EL (cell line): Measurements from ENCODE around the gene NTMT1.
A peak's percentile ranks its signal among the peaks of the same experiment; 100 is the strongest.
"Not testable (repeated sequence)": the region's sequence is repeated elsewhere in the genome, so short reads cannot be mapped to it uniquely, and the experiment has no call there.

Experiments
- DNase-seq: peaks from one replicate; pipeline ENCODE4 v3.0.0-alpha.2; 2016

The NTMT1 gene

DNA sequence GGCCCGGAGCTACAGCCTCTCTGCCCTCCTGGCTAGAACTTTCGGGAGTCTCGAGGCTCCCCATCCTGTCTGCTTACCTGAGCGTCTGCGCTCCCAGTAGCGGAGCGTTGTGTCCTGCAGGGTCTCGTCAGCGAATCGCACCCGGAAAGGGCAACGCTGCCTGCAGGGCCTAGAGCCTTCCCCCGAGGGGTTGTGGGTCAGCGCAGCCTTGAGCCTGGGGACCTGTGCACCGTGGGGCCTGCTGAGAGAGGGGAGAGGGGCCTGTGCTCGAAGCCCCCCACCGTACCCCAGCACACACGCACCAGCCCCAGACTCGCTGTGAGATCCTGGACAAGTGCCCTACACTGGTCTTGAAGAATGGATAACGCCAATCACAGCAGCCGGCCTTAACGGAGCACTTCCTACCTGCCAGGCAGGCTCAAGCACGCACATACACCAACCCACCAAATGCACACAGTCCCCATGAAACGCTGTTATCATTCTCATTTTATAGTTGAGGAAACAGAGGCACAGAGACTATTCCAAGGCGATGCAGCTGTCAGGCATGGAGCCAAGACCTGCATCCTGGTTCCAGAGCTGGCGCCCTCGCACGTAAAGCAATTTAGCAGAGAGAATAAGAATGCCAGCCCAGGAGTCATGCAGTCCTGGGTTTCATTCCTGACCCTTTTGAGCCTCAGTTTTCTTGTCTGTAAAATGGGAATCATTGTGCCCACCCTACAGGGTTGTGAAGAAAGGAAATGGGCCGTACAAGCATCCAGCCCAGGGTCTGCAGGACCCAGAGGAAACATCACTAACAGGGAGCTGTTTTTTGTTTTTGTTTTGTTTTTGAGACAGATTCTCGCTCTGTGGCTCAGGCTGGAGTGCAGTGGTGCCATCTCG lies 10.3 kb upstream of the NTMT1 start:
- DNase-seq: no peak

DNA sequence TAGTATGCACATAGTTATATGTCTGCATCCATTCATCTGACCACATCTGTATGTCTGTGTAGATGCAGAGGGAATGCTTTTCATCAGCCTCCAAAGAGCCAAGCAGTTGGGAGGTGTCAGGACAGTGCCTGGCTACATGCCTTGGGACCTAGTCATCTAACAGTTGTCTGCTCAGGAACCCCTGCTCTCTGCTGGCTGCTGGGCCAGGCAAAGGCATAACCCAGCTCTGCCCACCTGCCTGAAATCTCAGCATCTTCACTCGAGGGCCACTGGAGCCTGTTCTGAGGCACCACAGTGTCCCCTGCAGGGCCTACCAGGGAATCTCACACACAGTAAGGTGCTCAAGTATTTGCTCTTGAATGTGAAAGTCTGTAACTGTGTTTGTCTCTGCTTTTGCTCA lies 8.8 kb upstream of the NTMT1 start:
- peak; percentile 86 for DNase-seq

DNA sequence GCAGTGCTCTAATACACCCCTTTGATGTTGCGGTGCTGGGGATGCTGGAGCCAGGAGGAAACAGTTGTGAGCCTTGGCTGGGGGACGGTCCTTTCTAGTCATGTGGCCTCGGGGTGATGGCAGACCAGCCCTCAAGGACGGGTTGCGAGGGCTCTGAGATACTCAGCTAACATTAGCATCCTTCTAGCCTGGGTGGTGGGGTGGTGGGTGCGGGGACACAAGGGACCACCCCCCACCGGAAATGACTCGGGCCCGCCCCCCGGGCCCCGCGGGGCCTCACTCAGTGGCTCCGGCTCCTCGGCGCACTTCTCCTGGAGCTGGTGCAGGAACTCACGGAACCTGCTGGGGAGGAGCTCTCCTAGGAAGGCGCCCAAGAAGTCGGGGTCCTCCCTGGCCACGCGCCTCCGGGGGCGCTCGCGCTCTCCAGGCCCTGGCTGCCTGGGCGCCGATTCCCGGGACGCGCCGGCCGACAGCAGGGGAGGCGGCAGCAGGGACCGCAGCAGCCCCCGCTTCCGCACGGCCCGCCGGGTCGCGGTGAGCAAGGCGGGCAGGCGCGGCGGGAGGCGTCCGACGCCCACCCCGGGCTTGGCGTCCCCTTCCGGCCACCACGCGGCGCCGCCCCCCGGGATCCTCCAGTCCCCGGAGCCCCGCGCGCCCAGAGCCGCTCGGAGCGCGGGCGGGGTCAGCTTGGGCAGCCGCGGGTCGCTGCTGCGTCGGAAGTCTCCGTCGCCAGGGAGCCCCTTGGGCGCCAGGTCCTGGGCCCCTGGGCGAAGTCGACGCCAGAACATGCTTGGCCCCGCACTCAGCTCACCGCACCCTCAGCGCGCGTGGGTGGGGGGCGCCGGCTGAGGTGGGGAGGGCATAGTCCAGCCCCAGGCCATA lies 5.9 kb upstream of the NTMT1 start:
- DNase-seq: peak; percentile 63

DNA sequence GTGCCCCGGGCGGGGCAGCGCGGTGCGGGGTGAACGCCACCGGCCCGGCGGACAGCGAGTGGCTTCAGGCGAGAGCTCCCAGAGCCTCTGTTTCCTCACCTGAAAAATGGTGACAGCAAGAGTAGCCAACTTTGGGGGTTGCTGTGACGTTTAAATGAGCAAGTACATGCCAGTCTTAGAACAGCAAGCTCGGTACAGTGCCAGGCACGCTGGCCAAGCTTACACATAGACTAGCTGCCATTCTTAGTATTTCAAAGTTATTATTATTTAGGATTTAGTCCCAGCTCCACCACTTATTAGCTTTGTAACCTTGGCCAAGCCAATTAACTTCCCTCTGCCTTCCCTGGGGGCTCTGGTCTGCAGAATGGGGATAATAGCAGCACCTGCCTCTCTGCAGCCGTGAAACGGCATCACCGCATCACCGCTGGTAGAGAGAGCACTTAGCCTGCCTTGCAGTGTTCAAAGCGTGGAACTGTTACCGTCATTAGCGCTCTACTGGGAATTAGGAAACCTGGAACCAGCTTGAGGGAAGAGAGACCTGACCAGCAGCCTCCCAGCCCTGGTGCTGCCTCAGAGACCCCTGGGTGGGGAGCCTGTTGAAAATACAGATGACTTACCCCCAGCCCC lies 5.2 kb upstream of the NTMT1 start, which contains the start of gene C9orf50:
Gene C9orf50 (minus strand): TSS at position 433 of the 627 bp plus-strand sequence. CDS start 527 bp downstream, outside the sequence.
- no peak for DNase-seq

DNA sequence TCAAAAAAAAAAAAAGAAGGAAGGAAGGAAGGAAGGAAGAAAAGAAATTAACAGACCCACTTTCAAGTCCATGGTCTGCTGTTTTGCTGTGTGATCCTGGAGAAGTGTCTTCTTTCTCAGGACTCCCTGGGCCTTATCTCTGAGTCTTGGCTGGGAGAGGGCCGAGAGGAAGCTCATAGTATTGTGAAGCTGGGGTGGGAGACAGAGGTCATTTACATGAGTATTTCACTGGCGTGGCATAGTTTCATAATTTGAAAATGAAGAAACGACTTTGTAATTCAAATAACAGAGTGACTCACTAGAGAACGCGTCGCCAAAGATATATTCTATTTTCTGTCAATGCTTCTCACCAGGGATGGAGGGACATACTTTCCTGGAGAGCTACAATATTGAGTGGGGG lies 2.6 kb upstream of the NTMT1 start:
- peak; percentile 54 for DNase-seq

DNA sequence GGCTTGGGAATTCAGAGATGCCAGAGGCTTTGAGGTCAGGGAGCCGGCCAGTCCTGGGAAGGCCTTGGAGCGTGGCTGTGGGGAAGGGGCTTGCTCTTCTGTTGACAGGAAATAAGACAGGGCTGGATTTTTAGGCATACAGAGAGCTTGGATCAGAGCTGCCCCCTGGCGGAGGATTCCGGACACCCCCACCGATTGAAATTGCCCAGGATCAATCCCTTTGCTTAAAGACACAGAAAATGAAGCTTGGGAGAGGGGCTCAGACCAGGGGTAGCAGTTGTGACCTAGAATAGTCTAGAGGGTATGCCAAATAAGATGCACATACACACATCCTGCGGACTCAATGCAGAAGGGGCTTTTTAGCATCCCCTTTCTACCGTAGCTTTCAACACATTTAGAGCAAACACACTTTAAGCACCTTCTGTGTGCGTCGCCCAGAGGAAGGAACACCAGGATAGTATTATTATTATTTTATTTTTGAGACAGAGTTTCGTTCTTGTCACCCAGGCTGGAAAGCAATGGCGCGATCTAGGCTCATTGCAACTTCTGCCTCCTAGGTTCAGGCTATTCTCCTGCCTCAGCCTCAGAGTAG lies 1.7 kb upstream of the NTMT1 start:
- peak; percentile 64 for DNase-seq

DNA sequence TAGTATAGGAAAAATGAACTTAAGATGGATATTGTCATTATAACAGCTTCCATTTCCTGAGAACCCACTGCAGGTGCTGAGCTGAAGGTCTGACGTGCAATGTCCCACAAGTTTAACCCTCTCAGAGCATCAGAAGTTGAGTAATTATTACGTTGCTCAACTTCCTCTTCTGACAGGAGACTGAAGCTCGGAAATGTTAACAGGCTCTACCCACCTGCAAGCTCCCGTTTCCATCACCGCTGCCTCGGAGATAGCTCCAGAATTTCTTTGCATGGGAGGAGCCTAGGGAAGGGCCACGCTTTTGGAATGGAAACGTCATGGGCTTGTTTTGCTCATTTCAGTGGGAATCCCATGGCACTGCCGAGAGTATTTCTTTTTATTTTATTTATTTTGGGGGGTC lies 1.0 kb upstream of the NTMT1 start:
- no peak for DNase-seq

DNA sequence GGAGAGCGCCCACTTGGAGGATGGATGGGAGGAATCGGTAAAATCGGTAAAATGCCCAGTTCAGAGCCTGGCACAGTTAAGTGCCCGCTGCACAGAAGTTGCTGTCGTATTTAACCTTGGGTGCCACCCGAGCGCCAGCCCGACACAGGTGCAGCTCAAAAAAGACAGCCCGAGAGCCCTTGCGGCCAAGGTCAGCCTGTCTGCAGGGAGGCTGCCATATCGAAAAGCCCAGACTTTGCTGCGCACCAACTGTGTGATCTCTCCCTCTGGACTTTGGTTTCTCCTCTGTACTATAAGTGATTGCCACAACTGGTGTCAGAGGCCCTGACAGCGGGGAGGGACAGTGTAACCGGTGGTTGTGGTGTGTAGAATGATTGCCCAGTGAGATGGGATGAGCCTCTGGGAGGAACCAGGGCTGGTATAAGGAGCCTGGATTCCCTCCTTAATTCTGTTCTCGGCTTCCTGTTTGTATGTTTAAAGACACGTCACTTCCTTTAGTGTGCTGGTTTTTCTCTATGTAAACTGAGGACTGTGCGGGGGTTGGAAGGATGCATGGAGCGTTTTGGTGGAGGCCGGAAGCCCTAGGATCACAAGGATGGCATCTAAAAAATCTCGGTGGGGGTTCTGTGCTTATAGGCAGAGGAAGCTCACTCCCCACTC lies 792 bp downstream of the NTMT1 start:
- peak; percentile 97 for DNase-seq

DNA sequence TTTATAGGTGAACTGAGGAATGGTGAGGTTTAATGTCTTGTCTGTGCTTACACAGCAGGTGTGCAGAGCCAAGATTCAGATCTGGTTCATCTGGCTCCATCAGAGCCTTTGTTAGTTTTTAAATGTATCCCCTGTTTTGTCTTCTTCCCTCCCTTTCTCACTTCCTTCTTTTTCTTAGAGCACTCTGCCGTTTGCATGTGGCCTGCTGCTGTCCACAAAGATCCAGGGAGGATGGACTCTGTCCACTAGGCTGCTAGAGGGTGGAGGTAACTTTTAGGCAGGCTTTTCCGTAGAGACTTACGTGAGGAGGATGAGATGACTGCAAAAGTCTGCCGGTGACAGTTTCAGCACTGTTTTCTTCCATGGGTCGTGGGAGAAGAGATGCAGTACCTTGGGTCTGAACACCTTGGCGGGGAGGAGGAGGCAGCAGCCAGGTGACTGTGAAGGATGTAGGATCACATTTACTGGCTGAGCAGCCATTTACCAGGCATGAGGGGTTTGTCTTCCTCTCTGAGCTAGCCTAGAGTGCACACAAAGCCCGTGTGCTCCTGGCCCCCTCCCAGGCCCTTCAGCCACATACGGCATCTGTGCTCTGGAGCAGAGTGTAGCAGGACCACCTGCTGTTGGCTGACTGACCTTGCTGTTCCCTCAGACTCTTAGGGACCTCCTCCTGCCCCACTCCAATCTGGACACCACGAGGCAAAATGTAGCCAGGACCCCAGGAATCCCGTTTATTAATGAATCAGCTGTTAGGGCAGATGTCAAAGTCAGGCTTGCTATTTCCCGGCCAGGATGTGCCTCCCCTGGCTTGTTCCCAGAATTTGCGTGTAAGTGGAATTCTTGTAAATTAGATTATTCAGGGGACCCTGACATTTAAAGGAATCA lies 1.8 kb downstream of the NTMT1 start:
- DNase-seq: peak; percentile 65

DNA sequence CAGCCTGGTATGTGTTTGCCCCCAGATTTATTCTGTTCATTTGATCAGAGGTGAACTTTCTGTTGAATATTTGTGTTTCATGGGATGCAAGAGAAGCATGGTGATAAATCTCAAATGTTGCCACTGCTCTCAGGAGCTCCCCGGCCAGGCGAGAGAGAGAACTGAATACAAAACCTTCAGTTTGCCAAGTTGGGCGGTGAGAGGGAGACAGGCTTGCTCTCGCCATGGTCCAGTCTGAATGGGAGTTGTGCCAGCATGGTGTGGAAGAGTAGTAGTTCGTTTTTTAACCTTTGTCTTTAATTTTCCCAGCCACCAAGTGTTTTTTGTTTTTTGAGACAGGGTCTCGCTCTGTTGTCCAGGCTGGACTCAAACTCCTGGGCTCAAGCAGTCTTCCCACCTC lies 2.7 kb downstream of the NTMT1 start:
- DNase-seq: no peak

DNA sequence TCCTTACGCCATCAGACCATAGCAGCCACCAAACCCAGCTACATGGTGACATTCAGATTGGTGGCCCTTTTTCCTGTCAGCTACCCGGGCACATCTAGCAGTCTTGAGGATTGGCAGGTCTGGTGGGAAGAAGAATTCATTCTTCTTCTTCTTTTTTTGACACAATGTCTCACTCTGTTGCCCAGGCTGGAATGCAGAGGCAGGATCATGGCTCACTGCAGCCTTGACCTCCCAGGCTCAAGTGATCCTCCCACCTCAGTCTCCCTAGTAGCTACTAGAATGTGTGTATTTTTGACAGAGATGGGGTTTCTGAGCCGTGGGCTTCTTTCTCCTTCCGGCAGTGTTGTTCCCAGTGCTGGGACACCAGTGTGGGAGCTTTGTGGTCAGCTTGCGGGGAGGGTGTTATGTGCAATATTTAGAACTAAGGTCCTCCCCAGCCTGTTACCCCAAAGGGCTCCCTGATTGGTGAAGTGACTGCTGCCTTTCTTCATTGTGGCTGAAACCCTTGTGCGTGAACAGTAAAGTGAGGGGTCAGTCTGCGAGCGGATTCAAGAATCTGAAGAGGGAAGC lies 3.4 kb downstream of the NTMT1 start:
- DNase-seq: no peak

DNA sequence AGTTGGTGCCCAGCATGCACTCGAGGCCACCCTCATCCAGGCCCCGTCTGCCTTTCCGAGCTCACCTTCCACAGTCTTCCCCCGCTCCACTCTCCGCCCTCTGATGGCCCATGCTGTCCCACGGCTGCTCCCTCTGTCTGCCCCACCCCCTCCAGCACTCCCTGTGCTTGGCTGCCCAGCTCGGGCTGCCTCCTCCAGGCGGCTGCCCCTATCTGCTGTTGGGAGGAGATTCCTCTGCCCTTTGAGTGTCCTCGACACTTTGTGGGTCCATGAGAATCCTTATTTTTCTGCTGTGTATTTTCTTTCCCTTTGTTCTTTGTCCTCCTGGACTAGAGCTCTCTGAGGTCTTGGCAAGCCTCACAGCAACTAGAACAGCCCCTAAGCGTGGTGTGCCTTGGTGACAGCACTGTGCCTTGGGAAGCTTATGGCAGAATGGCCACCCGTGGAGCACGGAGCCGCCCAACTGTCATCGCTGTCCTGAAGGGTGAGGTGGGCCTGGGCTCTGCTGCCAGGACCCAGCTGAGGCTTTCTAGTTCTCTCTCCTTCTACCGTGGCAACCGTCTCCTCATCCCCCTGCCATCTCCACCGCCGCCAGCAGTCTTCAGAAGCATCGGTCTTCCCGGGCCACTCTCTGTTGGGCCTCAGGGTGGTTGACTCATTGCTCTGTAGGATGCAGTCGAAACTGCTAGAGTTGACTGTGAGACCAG lies 5.2 kb downstream of the NTMT1 start:
- DNase-seq: peak; percentile 84

DNA sequence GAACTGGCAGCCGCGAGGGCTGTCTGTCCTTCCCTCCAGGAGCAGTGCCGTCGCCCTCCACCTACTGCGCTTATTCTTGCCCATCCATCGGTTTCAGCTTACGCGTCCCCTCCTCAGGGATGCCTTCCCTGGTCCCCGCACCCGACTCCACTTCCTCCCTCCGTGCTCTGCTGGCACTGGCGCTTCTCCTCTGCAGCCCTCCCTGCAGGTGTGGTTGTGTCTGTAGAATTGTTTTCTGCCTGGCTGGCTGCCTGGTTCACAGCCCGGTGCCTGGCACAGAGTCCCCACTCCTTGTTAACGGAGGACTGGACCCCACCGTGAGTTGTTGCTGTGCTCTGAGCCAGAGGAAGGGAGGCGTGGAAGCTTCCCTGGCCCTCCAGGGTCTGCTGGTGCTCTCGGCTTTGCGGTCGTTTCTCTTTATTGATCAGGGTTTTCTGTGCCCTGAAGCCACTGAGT lies 5.7 kb downstream of the NTMT1 start:
- no peak for DNase-seq

DNA sequence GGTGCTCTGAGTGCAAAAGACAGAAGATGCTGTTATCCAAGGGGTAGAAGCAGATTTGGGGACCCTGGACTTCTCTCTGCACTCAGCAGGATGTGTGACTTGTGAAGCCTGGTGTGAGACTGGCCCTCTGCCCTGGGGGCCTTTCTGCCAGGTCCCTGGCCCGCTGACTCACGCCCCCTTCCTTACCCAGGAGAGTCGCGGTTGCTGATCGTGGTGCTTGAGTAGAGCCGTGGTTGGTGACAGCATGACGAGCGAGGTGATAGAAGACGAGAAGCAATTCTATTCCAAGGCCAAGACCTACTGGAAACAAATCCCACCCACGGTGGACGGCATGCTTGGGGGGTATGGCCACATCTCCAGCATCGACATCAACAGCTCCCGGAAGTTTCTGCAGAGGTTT lies 6.5 kb downstream of the NTMT1 start:
- DNase-seq: peak; percentile 61

DNA sequence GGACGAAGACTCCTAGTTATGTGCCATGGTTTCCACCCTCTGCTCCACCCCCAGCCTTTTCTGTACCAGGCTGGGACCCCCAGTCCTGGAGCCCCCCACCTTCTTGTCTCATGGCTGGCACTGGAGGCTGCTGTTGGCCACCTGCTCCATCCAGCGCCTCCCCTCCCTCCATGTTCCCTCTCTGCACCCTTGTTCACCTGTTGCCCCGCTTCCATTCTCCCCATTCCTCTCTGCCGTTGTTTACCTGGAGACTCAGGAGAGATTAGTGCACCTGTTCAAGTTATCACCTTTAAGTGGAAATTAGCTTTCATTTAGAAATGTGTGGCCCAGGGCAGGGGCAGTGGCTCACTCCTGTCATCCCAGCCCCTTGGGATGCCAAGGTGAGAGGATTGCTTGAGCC lies 7.2 kb downstream of the NTMT1 start:
- no peak for DNase-seq

DNA sequence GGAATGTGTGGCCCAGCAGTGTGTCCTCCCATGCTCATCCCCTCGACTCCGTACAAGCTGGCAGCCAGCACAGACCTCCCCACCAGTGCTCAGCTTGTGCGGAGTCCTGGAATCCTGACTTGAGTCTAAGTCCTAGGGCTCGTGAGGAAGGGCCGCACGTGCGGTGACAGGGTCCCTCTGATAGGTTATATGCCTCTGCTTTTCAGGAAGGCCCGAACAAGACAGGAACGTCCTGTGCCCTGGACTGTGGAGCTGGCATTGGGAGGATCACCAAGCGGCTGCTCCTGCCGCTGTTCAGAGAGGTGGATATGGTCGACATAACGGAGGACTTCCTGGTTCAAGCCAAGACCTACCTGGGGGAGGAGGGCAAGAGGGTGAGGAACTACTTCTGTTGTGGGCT lies 7.9 kb downstream of the NTMT1 start:
- DNase-seq: no peak

DNA sequence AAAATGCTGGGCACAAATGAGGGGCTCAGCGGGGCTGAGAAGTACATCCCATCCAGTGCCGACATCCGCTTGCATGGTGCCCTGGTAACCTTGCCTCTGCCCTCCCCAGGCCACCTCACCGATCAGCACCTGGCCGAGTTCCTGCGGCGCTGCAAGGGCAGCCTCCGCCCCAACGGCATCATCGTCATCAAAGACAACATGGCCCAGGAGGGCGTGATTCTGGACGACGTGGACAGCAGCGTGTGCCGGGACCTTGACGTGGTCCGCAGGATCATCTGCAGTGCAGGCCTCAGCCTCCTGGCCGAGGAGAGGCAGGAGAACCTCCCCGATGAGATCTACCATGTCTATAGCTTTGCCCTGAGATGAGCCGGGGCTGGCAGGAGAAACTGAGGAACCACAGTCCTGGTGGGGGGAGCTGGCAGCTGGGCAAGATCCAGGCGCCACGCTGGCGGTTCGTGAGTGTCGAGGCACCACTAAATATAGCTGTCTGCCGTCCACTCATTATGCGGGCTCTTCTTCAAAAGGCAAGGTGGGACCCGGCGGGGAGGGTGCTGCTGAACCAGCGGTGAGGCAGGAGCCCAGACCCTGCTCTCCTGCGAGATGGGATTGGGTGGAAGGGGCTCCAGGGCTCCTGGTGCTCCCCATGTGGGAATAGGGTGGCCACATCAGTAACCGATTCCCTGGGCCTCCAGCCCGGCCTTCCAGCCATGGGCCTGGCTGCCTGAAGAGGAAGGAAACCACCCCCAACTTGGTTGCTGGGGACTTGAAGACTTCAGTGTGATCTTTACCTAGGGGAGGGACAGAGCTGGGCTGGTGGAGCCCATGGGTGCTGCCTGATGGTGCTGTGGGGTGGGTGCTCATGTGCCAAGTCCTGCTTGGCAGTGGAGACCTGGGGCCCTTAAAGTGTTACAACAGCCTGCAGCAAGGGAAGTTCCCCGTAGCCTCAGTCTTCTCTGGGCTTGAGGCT lies 9.4 kb downstream of the NTMT1 start:
- no peak for DNase-seq

DNA sequence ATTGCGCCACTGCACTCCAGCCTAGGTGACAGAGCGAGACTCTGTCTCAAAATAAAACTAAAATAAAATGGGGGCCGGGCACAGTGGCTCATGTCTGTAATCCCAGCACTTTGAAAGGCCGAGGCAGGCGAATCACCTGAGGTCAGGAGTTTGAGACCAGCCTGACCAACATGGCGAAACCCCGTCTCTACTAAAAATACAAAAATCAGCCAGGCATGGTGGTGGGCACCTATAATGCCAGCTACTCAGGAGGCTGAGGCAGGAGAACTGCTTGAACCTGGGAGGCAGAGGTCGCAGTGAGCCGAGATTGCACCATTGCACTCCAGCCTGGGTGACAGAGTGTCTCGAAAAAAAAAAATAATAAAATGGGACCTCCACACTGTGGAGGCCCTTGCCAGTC lies 10.4 kb downstream of the NTMT1 start:
- not testable (repeated sequence) for DNase-seq

DNA sequence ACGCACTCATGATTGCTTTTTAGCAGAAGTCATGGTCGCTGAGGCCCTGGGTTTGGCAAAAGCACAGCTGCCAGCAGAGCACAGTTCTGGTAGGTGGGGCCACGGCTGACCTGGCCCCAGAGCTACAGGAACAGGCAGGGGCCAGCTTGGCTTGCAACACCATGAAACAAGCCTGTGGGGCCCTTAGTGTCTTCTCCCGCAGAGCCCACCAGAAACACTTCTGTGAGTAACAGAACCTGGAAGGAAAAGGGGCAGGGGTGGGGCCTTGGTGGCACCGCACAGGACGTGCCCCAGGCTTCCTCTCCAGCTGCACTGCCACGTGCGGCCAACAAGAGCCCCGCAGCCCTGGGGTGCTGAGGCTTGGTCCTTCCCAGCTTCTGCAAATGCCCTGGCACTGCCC lies 11.1 kb downstream of the NTMT1 start:
- no peak for DNase-seq
